Astrocyte of the spinal cord (primary cell): ENCODE measurements around the gene ZDHHC7.

Source experiments
- DNase-seq: peaks from one replicate; pipeline ENCODE4 v3.0.0; 2011; ENCODE audit warnings: low read depth, low spot score
- H3K4me3 ChIP-seq: 2 replicates; pipeline ENCODE4 v1.5.1; 2011; ENCODE audit warnings: low read depth, mild to moderate bottlenecking, low read length, moderate library complexity
- in situ Hi-C: cut with HindIII; loops from 2 replicates; pipeline ENCODE4 v1.10.0; 2017; ENCODE audit warnings: low sequenced_read_pairs
- TF ChIP-seq, protein P1 (sequence below): IDR thresholded peaks from 2 replicates; pipeline ENCODE4 v1.5.1; 2012; ENCODE audit warnings: low read depth, mild to moderate bottlenecking, low read length, inconsistent platforms

The ZDHHC7 gene

DNA sequence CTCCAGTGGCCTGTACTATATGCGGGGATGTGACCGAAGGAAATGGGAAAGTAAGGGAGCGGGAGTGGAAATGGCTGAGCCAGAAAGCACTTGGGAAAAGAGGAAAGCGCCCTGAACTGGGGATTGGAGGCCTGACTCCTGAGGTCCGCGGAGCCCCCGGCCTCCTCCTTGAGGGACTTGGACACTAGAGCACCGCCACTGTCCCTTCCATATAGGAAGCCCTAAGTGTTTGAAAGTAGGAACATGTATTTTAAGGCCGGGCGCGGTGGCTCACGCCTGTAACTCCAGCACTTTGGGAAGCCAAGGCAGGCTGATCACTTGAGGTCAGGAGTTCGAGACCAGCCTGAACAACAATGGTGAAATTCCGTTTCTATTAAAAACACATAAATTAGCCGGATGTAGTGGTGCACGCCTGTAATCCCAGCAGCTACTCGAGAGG is 530 bp upstream of the ZDHHC7 start:
- in situ Hi-C loops, result no loop called here
- H3K4me3 ChIP-seq, result peak overlapping the region; percentile 73
- DNase-seq, result no peak
- TF ChIP-seq, protein P1, sequence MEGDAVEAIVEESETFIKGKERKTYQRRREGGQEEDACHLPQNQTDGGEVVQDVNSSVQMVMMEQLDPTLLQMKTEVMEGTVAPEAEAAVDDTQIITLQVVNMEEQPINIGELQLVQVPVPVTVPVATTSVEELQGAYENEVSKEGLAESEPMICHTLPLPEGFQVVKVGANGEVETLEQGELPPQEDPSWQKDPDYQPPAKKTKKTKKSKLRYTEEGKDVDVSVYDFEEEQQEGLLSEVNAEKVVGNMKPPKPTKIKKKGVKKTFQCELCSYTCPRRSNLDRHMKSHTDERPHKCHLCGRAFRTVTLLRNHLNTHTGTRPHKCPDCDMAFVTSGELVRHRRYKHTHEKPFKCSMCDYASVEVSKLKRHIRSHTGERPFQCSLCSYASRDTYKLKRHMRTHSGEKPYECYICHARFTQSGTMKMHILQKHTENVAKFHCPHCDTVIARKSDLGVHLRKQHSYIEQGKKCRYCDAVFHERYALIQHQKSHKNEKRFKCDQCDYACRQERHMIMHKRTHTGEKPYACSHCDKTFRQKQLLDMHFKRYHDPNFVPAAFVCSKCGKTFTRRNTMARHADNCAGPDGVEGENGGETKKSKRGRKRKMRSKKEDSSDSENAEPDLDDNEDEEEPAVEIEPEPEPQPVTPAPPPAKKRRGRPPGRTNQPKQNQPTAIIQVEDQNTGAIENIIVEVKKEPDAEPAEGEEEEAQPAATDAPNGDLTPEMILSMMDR, result no peak

DNA sequence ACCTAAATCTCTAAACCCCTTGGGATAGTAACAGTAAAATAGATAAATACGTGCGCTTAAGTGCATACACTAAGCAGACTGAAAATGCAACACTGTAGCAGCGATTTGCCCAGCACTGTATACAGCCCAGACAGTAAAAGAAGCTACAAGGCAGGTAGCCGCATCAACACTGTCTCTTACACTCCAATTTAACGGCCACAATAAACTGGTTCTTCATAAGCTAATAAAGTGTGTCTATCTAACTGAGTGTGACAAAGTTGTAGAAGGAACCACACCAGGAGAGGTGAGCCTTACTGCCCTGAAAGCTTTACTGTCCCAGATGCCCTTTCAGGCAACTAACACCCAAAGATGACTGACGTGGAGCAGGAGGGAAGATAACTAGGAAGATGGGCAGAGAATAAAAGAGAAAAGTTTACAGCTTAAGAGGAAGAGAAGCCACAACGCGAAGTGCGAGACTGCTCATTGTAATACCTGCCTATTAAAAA is 847 bp downstream of the ZDHHC7 start:
- in situ Hi-C loops, result no loop called here
- peak overlapping the region; percentile 73 for H3K4me3 ChIP-seq
- no peak for DNase-seq
- TF ChIP-seq, protein P1, result no peak

DNA sequence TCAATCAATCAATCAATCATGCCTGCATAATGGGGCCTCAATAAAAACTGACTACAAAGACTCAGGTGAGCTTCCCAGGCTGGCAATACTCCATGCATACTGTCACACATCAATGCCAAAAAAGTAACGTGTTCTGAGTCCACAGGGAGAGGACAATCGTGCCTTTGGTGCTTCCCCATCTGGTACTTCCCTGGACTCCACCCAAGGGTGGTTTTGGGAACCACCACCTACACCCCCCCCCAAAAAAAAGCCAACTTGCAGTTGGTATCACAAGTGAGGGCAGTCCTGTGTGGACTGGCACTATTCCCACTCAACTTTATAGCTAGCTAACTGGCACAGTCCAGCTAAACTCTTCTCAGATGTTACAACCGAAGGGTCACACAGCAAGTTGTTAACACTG is 3.1 kb downstream of the ZDHHC7 start:
- TF ChIP-seq, protein P1, result no peak
- in situ Hi-C loops, result no loop called here
- no peak for DNase-seq
- no peak overlapping the region for H3K4me3 ChIP-seq

DNA sequence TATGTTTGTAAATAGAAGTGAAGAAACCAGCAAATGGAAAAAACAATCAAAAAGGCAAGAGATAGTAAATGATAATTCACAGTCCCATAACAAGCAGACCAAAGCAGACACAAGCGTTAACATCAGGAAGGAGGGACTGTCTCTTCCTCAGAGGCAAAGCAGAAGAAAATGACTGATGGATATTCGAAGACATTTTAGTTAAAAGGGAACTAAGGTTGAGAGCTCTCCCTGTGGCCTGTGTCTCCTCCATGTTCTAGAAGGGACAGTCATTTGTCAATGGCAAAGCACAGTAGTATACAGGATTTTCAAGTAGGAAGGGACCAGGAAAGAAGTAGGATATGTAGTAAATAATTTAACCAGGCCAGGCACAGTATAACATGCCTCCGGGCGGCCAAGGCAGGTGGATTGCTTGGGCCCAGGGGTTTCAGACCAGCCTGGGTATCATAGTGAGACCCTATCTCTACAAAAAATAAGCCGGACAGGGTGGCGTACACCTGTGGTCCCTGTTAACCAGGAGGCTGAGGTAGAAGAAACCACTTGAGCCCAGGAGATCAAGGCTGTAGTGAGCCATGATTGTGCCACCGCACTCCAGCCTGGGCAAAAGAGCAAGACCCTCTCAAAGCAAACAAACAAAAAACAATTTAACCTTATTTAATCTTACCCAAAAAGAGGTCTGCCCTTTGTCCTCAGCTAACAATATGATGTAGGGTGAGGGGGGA is 3.7 kb downstream of the ZDHHC7 start:
- DNase-seq, result no peak
- H3K4me3 ChIP-seq, result no peak overlapping the region
- in situ Hi-C loops, result no loop called here
- TF ChIP-seq, protein P1, result no peak

DNA sequence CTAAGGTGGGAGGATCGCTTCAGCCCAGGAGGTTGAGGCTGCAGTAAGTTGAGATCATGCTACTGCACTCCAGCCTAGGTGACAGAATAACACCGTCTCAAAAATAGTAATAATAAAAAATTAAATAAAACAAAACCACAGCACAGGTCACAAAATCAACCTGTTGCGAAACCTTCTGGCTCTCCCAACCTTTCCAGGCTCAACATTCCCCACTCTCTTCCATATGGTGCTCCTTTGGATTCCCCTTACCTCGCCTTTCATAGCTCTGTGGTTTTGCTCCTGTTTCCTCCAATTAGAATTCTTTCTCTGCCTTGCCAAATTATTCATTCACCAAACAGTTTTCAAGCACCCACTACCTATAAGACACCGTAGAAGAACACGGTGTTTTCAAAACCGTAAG is 4.7 kb downstream of the ZDHHC7 start:
- H3K4me3 ChIP-seq, result no peak overlapping the region
- in situ Hi-C loops, result no loop called here
- TF ChIP-seq, protein P1, result no peak
- no peak for DNase-seq

DNA sequence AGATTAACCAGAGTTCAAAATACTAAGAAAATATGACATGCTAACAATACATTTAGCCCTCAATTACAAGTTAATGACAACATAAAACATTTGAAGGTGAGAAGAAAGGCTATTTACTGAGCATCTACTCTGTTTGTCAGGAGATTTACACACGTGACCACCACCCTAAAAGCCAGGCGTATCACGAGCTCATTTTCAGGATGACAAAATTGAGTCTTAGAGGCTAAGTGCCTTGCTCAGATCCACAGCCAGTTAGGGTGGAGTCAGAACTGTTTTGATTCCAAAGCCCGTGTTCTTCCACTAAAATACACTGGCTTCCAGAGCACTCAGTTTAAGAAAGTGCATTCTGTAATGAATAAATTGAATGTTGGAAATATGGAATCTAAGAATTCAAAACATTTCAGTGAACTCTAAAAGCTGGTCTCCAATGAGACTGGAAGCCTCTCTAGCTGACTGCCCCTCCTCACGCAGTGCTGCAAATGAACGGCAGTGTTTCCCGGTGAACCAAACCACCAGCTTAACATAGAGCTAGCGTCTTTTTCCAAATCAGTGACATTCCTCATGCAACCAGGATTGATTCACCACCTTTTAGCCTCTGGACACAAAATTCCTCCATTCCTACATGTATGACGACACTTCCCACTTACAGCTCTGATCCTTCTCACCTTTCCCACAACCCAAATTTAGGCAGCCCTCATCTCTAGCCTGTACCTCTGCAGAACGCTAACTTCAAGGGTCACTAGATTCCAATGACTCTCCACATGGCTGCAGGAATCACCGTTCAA is 5.9 kb downstream of the ZDHHC7 start:
- TF ChIP-seq, protein P1, result no peak
- peak; percentile 46 for DNase-seq
- in situ Hi-C loops, result no loop called here
- H3K4me3 ChIP-seq, result no peak overlapping the region
